K562 (cell line): Measurements from ENCODE around the gene TEX13B. TPM values are rescaled to one million over a fixed set of nuclear protein-coding genes. Genes with fewer than 3 reads are reported as not detected.

ENCODE experiments used
- ATAC-seq: fragments of 200-7000 bp; cut with Tn5 transposase; 3 replicates; pipeline ENCODE4 v1.9.1; 2020; ENCODE audit warnings: moderate library complexity
- BruUV-seq: library from RNA; stranded (reverse); fragments of 400-500 nt; replicated peaks from 2 replicates; lab custom pipeline; 2021; lab: Mats Ljungman, UMichigan
- CTCF ChIA-PET: fragments of 300-600 bp; formaldehyde crosslinking; extraction: SDS; loops from one replicate; lab custom pipeline; 2021; ENCODE audit warnings: low intra/inter-chr PET ratio; lab: Yijun Ruan, JAX
- POLR2A ChIA-PET: fragments of 300-600, 350-650 bp; sonication (Branson Sonifier 250); formaldehyde crosslinking; extraction: SDS; loops from one replicate; lab custom pipeline; 2021; ENCODE audit warnings: antibody characterized with exemption, inconsistent platforms; lab: Yijun Ruan, JAX
- DNase-seq, 4 experiments: peaks; one replicate each; pipeline versions ENCODE4 v3.0.0 to v3.0.0-alpha.2; 2011 to 2018; ENCODE audit warnings: low spot score in 3 of 4, mixed read lengths in 3 of 4; ENCODE audit errors: extremely low read depth in 1 of 4
- FAIRE-seq: peaks from 2 replicates; lab custom pipeline; 2011; peaks lifted over from hg19 to GRCh38; lab: Jason Lieb, UNC
- H2AFZ ChIP-seq: 2 replicates; pipeline ENCODE4 v1.6.0; 2011; ENCODE audit warnings: low read depth, low read length, control low read depth, inconsistent platforms
- H3K27ac ChIP-seq: fragments of 200-600 bp; 3 replicates; pipeline ENCODE4 v1.8.0; 2011; ENCODE audit warnings: low read depth, mild to moderate bottlenecking, control low read depth, inconsistent platforms, low read length, moderate library complexity, mixed read lengths; ENCODE audit errors: extremely low read depth
- H3K27me3 ChIP-seq, 2 experiments: fragments of 300-600 bp in 1 of 2; 2 replicates in 1 of 2; 3 replicates in 1 of 2; pipeline versions ENCODE4 v1.6.0 to v1.8.0; 2011; ENCODE audit warnings: inconsistent platforms in 2 of 2, low read length in 2 of 2, mild to moderate bottlenecking in 1 of 2, mixed read lengths in 1 of 2, moderate library complexity in 1 of 2; ENCODE audit not compliant: control insufficient read depth in 2 of 2, insufficient read depth in 2 of 2
- H3K36me3 ChIP-seq: fragments of 300-600 bp; 3 replicates; pipeline ENCODE4 v1.8.0; 2011; ENCODE audit warnings: mild to moderate bottlenecking, low read length, inconsistent platforms; ENCODE audit not compliant: control insufficient read depth, insufficient read depth
- H3K4me1 ChIP-seq, 2 experiments: fragments of 200-600 bp in 1 of 2; replicated peaks in 1 of 2; 2 replicates in 1 of 2; 3 replicates in 1 of 2; pipeline versions ENCODE4 v1.5.1 to v1.8.0; 2011; ENCODE audit warnings: inconsistent platforms in 2 of 2, low read length in 2 of 2, mild to moderate bottlenecking in 1 of 2, mixed read lengths in 1 of 2, moderate library complexity in 1 of 2; ENCODE audit not compliant: control insufficient read depth in 2 of 2, insufficient read depth in 2 of 2
- H3K4me2 ChIP-seq: 2 replicates; pipeline ENCODE4 v1.6.1; 2011; ENCODE audit warnings: low read length, control low read depth, inconsistent platforms, mixed read lengths; ENCODE audit not compliant: insufficient read depth
- H3K4me3 ChIP-seq: fragments of 200-600 bp; sonication (generic), shearing (Covaris generic); 2 replicates; pipeline ENCODE4 v1.5.1; 2016; ENCODE audit warnings: control low read depth, inconsistent platforms
- H3K79me2 ChIP-seq: fragments of 200-600 bp; 3 replicates; pipeline ENCODE4 v1.8.0; 2011; ENCODE audit warnings: low read length, inconsistent platforms; ENCODE audit not compliant: control insufficient read depth, insufficient read depth
- H3K9ac ChIP-seq, 2 experiments: 2 replicates each; pipeline versions ENCODE4 v1.6.0 to v1.6.1; 2011; ENCODE audit warnings: low read depth in 2 of 2, low read length in 2 of 2, control low read depth in 1 of 2, inconsistent platforms in 1 of 2, mild to moderate bottlenecking in 1 of 2, mixed read lengths in 1 of 2; ENCODE audit not compliant: insufficient read depth in 1 of 2
- H3K9me1 ChIP-seq: one replicate; pipeline ENCODE4 v1.6.0; 2011; ENCODE audit warnings: inconsistent platforms, mild to moderate bottlenecking, low read length, moderate library complexity; ENCODE audit not compliant: control insufficient read depth, insufficient read depth
- H3K9me3 ChIP-seq: replicated peaks from 2 replicates; pipeline ENCODE4 v1.5.1; 2011; ENCODE audit warnings: low read depth, low read length, inconsistent platforms; ENCODE audit not compliant: control insufficient read depth, insufficient read depth
- H4K20me1 ChIP-seq: replicated peaks from 2 replicates; pipeline ENCODE4 v1.6.1; 2011; ENCODE audit warnings: low read length, inconsistent platforms, mixed read lengths; ENCODE audit not compliant: control insufficient read depth, insufficient read depth
- ADNP ChIP-seq: fragments of 200-800 bp; sonication (Bioruptor generic); IDR thresholded peaks from 2 replicates; pipeline ENCODE4 v1.6.1; 2016; ENCODE audit warnings: missing genetic modification characterization, missing compliant biosample characterization
- ASH1L ChIP-seq: fragments of 450-650 bp; IDR thresholded peaks from 2 replicates; pipeline ENCODE4 v1.6.1; 2018; ENCODE audit warnings: borderline replicate concordance, mild to moderate bottlenecking, low read depth; ENCODE audit not compliant: partially characterized antibody
- CBFA2T2 ChIP-seq: fragments of 450-650 bp; conservative IDR thresholded peaks from 2 replicates; pipeline ENCODE4 v1.6.1; 2017; ENCODE audit warnings: mild to moderate bottlenecking
- CREM ChIP-seq: IDR thresholded peaks from 2 replicates; pipeline ENCODE4 v1.6.1; 2014; ENCODE audit warnings: antibody characterized with exemption, low read depth
- CSDE1 ChIP-seq, 2 experiments: fragments of 450-650 bp; IDR thresholded peaks; 2 replicates each; pipeline ENCODE4 v1.6.1; 2016; ENCODE audit warnings: mild to moderate bottlenecking in 1 of 2
- JUNB ChIP-seq: fragments of 450-650 bp; formaldehyde crosslinking; conservative IDR thresholded peaks from 2 replicates; pipeline ENCODE4 v1.4.0; 2020; ENCODE audit warnings: mild to moderate bottlenecking
- PHB ChIP-seq: fragments of 250-450 bp; sonication (Bioruptor Pico); IDR thresholded peaks from 2 replicates; pipeline ENCODE4 v1.5.0; 2021
- PHB2 ChIP-seq: fragments of 450-650 bp; IDR thresholded peaks from 2 replicates; pipeline ENCODE4 v1.6.1; 2017; ENCODE audit warnings: low read depth
- POLR2G ChIP-seq: fragments of 200-400 bp; formaldehyde crosslinking; IDR thresholded peaks from 2 replicates; pipeline ENCODE4 v1.6.1; 2017; ENCODE audit warnings: low read depth, mild to moderate bottlenecking, antibody characterized with exemption, low read length, moderate library complexity
- RBM15 ChIP-seq: fragments of 200-400 bp; formaldehyde crosslinking; IDR thresholded peaks from 2 replicates; pipeline ENCODE4 v1.6.1; 2018; ENCODE audit warnings: mild to moderate bottlenecking, low read length, moderate library complexity; ENCODE audit not compliant: insufficient read depth
- RUNX1 ChIP-seq: sonication (generic); IDR thresholded peaks from 2 replicates; pipeline ENCODE4 v1.6.1; 2016; ENCODE audit warnings: antibody characterized with exemption, low read depth
- SMARCA4 ChIP-seq: fragments of 450-650 bp; IDR thresholded peaks from 2 replicates; pipeline ENCODE4 v1.6.1; 2016
- SRSF1 ChIP-seq: fragments of 200-400 bp; formaldehyde crosslinking; IDR thresholded peaks from 2 replicates; pipeline ENCODE4 v1.6.1; 2017; ENCODE audit warnings: mild to moderate bottlenecking, low read depth, low read length, moderate library complexity
- U2AF1 ChIP-seq: fragments of 200-400 bp; formaldehyde crosslinking; optimal IDR thresholded peaks from 2 replicates; pipeline ENCODE3; 2017; ENCODE audit warnings: mild to moderate bottlenecking, low read depth, low read length, moderate library complexity
- ZNF134 ChIP-seq: fragments of 250-450 bp; sonication (Bioruptor Pico); conservative IDR thresholded peaks from 2 replicates; pipeline ENCODE4 v1.4.0; 2020
- ZNF217 ChIP-seq: sonication (generic); formaldehyde crosslinking; IDR thresholded peaks from 2 replicates; pipeline ENCODE4 v1.8.0; 2022; ENCODE audit warnings: mild to moderate bottlenecking, missing genetic modification reagents
- ZNF830 ChIP-seq: fragments of 250-450 bp; sonication (Bioruptor Pico); IDR thresholded peaks from 2 replicates; pipeline ENCODE4 v1.5.0; 2021; ENCODE audit warnings: mild to moderate bottlenecking
- in situ Hi-C: fragments of 300-500 bp; cut with MboI; formaldehyde crosslinking; loops from 4 replicates; pipeline ENCODE4 v1.15.0; 2018; ENCODE audit warnings: inconsistent platforms, mixed read lengths
- intact Hi-C: fragments of 100-400 bp; cut with micrococcal nuclease; formaldehyde crosslinking; loops from 2 replicates; pipeline ENCODE4 v1.14.2; 2022
- polyA plus RNA-seq, 8 experiments: library from polyadenylated mRNA; depleted of rRNA in 4 of 8; stranded (reverse) in 5 of 8; unstranded in 3 of 8; fragments of >200 nt; fragmentation: Nextera tagmentation in 2 of 8; fragmentation: Illumina TruSeq in 1 of 8; extraction: Ambion mirVana in 2 of 8; extraction: Trizol in 1 of 8; gene quantifications; 2 replicates each; pipeline versions ENCODE4 v1.2.1 to v1.2.3, GENCODE V29; 2011 to 2014; ENCODE audit warnings: inconsistent platforms in 1 of 8, missing spikeins in 1 of 8
- total RNA-seq, 7 experiments: library from RNA; depleted of rRNA in 6 of 7; stranded (reverse); fragments of >200 nt in 6 of 7; fragmentation: Illumina TruSeq in 2 of 7; extraction: Trizol in 2 of 7; gene quantifications; 2 replicates each; pipeline versions ENCODE4 v1.2.1 to v1.2.3, GENCODE V29; 2011 to 2021; ENCODE audit warnings: low replicate concordance in 1 of 7
- TF ChIP-seq, protein P1 (sequence below): fragments of 450-650 bp; formaldehyde crosslinking; IDR thresholded peaks from 2 replicates; pipeline ENCODE4 v1.4.0; 2020; ENCODE audit warnings: mild to moderate bottlenecking, moderate library complexity
- TF ChIP-seq, protein P2 (sequence below): fragments of 450-650 bp; IDR thresholded peaks from 2 replicates; pipeline ENCODE4 v1.6.1; 2016; ENCODE audit warnings: low read depth, mild to moderate bottlenecking, moderate library complexity

Gene TEX13B
- total and polyA plus RNA-seq, 9 of the 15 experiments (the other 6 are each of a cell fraction or from before 2014, with no cell fraction given): not detected

DNA sequence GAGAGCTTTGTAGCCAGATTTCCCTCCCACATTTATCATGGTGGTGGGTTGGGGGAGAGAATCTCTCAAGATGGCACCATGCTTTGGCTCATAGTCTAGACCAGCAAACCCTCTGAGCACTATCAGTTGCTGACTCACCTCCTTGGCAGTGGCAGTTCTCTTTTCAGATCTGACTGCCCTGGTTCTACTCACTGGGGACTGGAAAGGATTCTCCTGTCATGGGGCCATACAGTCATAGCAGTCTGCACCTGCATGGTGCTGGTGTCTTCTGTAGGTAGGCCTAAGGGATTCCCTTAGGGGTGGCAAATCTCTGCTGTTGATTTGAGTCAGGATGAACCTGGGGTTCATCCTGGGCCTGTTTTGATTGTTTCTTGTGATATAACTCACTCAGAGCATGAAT, 2.6 kb downstream of the TEX13B start:
- ATAC-seq (no peak), DNase-seq (no peak), FAIRE-seq (no peak)
- Histone ChIP-seq H4K20me1 (no peaks in the 10 kb centered on the region), H3K79me2 (no peaks in the 10 kb centered on the region), H3K36me3 (no peaks in the 10 kb centered on the region), H3K4me1 (no peaks in the 10 kb centered on the region), H3K9me3 (no peaks in the 10 kb centered on the region), H3K27ac (no peak overlapping the region), H3K4me3 (no peak overlapping the region), H3K9me1 (no peaks in the 10 kb centered on the region), H2AFZ (no peak overlapping the region), H3K4me2 (no peak overlapping the region), H3K27me3 (peaks cover 0 to 11% of the 10 kb centered on the region in 2 experiments; a peak in 2 of 5 replicates), H3K9ac (no peak overlapping the region)
- POLR2A ChIA-PET: no interaction called here
- no peak for TF ChIP-seq SRSF1
- no peak for TF ChIP-seq RUNX1
- no peak for TF ChIP-seq CBFA2T2
- TF ChIP-seq PHB2: no peak
- no peak for TF ChIP-seq ZNF217
- no peak for TF ChIP-seq PHB (CRISPR knock-in tag)
- TF ChIP-seq, protein P1, sequence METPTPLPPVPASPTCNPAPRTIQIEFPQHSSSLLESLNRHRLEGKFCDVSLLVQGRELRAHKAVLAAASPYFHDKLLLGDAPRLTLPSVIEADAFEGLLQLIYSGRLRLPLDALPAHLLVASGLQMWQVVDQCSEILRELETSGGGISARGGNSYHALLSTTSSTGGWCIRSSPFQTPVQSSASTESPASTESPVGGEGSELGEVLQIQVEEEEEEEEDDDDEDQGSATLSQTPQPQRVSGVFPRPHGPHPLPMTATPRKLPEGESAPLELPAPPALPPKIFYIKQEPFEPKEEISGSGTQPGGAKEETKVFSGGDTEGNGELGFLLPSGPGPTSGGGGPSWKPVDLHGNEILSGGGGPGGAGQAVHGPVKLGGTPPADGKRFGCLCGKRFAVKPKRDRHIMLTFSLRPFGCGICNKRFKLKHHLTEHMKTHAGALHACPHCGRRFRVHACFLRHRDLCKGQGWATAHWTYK: no peak
- TF ChIP-seq CSDE1 (IDR thresholded peaks at IDR 0.05): no peak
- TF ChIP-seq POLR2G: no peak
- TF ChIP-seq U2AF1: no peak
- TF ChIP-seq ZNF134 (CRISPR knock-in tag): no peak
- no peak for TF ChIP-seq RBM15
- no peak for TF ChIP-seq ZNF830 (CRISPR knock-in tag)
- TF ChIP-seq CREM: no peak
- TF ChIP-seq ASH1L: no peak
- no peak for TF ChIP-seq JUNB (CRISPR knock-in tag)
- no peak for TF ChIP-seq ADNP (tag)
- TF ChIP-seq, protein P2, sequence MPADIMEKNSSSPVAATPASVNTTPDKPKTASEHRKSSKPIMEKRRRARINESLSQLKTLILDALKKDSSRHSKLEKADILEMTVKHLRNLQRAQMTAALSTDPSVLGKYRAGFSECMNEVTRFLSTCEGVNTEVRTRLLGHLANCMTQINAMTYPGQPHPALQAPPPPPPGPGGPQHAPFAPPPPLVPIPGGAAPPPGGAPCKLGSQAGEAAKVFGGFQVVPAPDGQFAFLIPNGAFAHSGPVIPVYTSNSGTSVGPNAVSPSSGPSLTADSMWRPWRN: no peak
- no peak for TF ChIP-seq SMARCA4
- in situ Hi-C loops (no loop called here), intact Hi-C loops (no loop called here)
- CTCF ChIA-PET: no interaction called here
- no TSS peak for BruUV-seq
